ENCODE results near the gene KLF7. TPM values are rescaled to one million over a fixed set of nuclear protein-coding genes. Genes with fewer than 3 reads are reported as not detected.

The KLF7 gene
- total and polyA plus RNA-seq, 2 donors (not counting 1 experiment from before 2014, with no cell fraction given), result 12.9 to 21.0 TPM

GRCh38 chr2:207088276-207088675 is 77.5 kb downstream of the KLF7 start:
- no peak overlapping the region for H3K4me3 ChIP-seq (replicated peaks in 1 of 4; ENCODE audit: control extremely low read depth in 1 of 4, insufficient read depth in 1 of 4, low read depth in 3 of 4, low read length in 4 of 4)
- H3K9ac ChIP-seq (ENCODE audit: insufficient read depth, low read length), result no peak overlapping the region
- no peaks in the 10 kb centered on the region for H3K4me1 ChIP-seq (ENCODE audit: control insufficient read depth, extremely low read depth, insufficient read depth, low read length)
- H3K27ac ChIP-seq (ENCODE audit: insufficient read depth, low read length), result no peak overlapping the region
- no peak overlapping the region for H2AFZ ChIP-seq (ENCODE audit: low read length)
- H4K20me1 ChIP-seq (ENCODE audit: control insufficient read depth, extremely low read depth, insufficient read depth, low read length), result no peaks in the 10 kb centered on the region
- peaks cover 12% of the 10 kb centered on the region for H3K79me2 ChIP-seq (ENCODE audit: control insufficient read depth, insufficient read depth, low read length)
- no peaks in the 10 kb centered on the region for H3K27me3 ChIP-seq (ENCODE audit: control insufficient read depth, insufficient read depth, low read length)
- no peak for TF ChIP-seq CTCF (conservative IDR thresholded peaks at IDR 0.05 in 1 of 2, IDR thresholded peaks at IDR 0.05 in 1 of 2; ENCODE audit: low read depth in 1 of 2, low read length in 2 of 2)
- TF ChIP-seq EZH2 (IDR thresholded peaks at IDR 0.05; ENCODE audit: low read length, missing control alignments), result no peak
- no peak overlapping the region for H3K4me2 ChIP-seq (ENCODE audit: extremely low read depth, insufficient read depth, low read length)
- no peak for DNase-seq (ENCODE audit: low read depth in 2 of 2)
- no peaks in the 10 kb centered on the region for H3K9me3 ChIP-seq (ENCODE audit: control insufficient read depth, insufficient read depth, low read depth, low read length)
- peaks cover 7% of the 10 kb centered on the region for H3K36me3 ChIP-seq (ENCODE audit: control insufficient read depth, insufficient read depth, low read length)

- Histone ChIP-seq H3K4me3 (replicated peaks in 1 of 4; ENCODE audit: control extremely low read depth in 1 of 4, insufficient read depth in 1 of 4, low read depth in 3 of 4, low read length in 4 of 4) (no peak overlapping the region), H3K36me3 (ENCODE audit: control insufficient read depth, insufficient read depth, low read length) (peaks cover 7% of the 10 kb centered on the region), H4K20me1 (ENCODE audit: control insufficient read depth, extremely low read depth, insufficient read depth, low read length) (no peaks in the 10 kb centered on the region), H3K27ac (ENCODE audit: insufficient read depth, low read length) (no peak overlapping the region), H3K9me3 (ENCODE audit: control insufficient read depth, insufficient read depth, low read depth, low read length) (no peaks in the 10 kb centered on the region), H2AFZ (ENCODE audit: low read length) (no peak overlapping the region), H3K4me2 (ENCODE audit: extremely low read depth, insufficient read depth, low read length) (no peak overlapping the region), H3K9ac (ENCODE audit: insufficient read depth, low read length) (no peak overlapping the region), H3K27me3 (ENCODE audit: control insufficient read depth, insufficient read depth, low read length) (no peaks in the 10 kb centered on the region), H3K4me1 (ENCODE audit: control insufficient read depth, extremely low read depth, insufficient read depth, low read length) (no peaks in the 10 kb centered on the region), H3K79me2 (ENCODE audit: control insufficient read depth, insufficient read depth, low read length) (peaks cover 11% of the 10 kb centered on the region)
- TF ChIP-seq CTCF (conservative IDR thresholded peaks at IDR 0.05 in 1 of 2, IDR thresholded peaks at IDR 0.05 in 1 of 2; ENCODE audit: low read depth in 1 of 2, low read length in 2 of 2) (no peak), EZH2 (IDR thresholded peaks at IDR 0.05; ENCODE audit: low read length, missing control alignments) (no peak)
- DNase-seq (ENCODE audit: low read depth in 2 of 2), result no peak
These were observed 78.5 kb downstream of the KLF7 start for GRCh38 chr2:207087046-207087902.

GRCh38 chr2:207086136-207086535 is 79.6 kb downstream of the KLF7 start:
- Histone ChIP-seq H3K9me3 (ENCODE audit: control insufficient read depth, insufficient read depth, low read depth, low read length) (no peaks in the 10 kb centered on the region), H3K4me2 (ENCODE audit: extremely low read depth, insufficient read depth, low read length) (no peak overlapping the region), H3K36me3 (ENCODE audit: control insufficient read depth, insufficient read depth, low read length) (peaks cover 7% of the 10 kb centered on the region), H3K27me3 (ENCODE audit: control insufficient read depth, insufficient read depth, low read length) (no peaks in the 10 kb centered on the region), H3K4me3 (replicated peaks in 1 of 4; ENCODE audit: control extremely low read depth in 1 of 4, insufficient read depth in 1 of 4, low read depth in 3 of 4, low read length in 4 of 4) (no peak overlapping the region), H3K4me1 (ENCODE audit: control insufficient read depth, extremely low read depth, insufficient read depth, low read length) (no peaks in the 10 kb centered on the region), H2AFZ (ENCODE audit: low read length) (no peak overlapping the region), H3K79me2 (ENCODE audit: control insufficient read depth, insufficient read depth, low read length) (peaks cover 8% of the 10 kb centered on the region), H3K9ac (ENCODE audit: insufficient read depth, low read length) (no peak overlapping the region), H4K20me1 (ENCODE audit: control insufficient read depth, extremely low read depth, insufficient read depth, low read length) (no peaks in the 10 kb centered on the region), H3K27ac (ENCODE audit: insufficient read depth, low read length) (no peak overlapping the region)
- no peak for DNase-seq (ENCODE audit: low read depth in 2 of 2)
- no peak for TF ChIP-seq CTCF (conservative IDR thresholded peaks at IDR 0.05 in 1 of 2, IDR thresholded peaks at IDR 0.05 in 1 of 2; ENCODE audit: low read depth in 1 of 2, low read length in 2 of 2)
- TF ChIP-seq EZH2 (IDR thresholded peaks at IDR 0.05; ENCODE audit: low read length, missing control alignments), result no peak

Measured in fibroblast of lung (primary cell).